ENCODE data around the gene ZSWIM4. TPM values are rescaled to one million over a fixed set of nuclear protein-coding genes. Genes with fewer than 3 reads are reported as not detected.

ZSWIM4 gene
- total RNA-seq, 4 donors from 2014 or later = 6.9 to 15.6 (median 8.9) TPM

- 94 to 95% methylated on average over 20 to 41 of the region's 47 CpGs for WGBS, 2 donors
- H3K27ac ChIP-seq = no peak overlapping the region
- H3K27me3 ChIP-seq = no peaks in the 10 kb centered on the region
- H3K4me1 ChIP-seq = peaks cover 13 to 14% of the 10 kb centered on the region in 2 donors
- intact Hi-C loops (cut with DNase I) = no loop called here
- no peaks in the 10 kb centered on the region for H3K9me3 ChIP-seq
- TF ChIP-seq POLR2A (IDR thresholded peaks at IDR 0.05) (no peak), CTCF (IDR thresholded peaks at IDR 0.05) (no peak)
- no peak overlapping the region for H3K4me3 ChIP-seq (replicated peaks in 1 of 3)
- no peak for DNase-seq
- H3K36me3 ChIP-seq = peaks cover 6 to 10% of the 10 kb centered on the region in 2 donors
These were observed 35.0 kb downstream of the ZSWIM4 start for GRCh38 chr19:13830114-13830740.

DNA sequence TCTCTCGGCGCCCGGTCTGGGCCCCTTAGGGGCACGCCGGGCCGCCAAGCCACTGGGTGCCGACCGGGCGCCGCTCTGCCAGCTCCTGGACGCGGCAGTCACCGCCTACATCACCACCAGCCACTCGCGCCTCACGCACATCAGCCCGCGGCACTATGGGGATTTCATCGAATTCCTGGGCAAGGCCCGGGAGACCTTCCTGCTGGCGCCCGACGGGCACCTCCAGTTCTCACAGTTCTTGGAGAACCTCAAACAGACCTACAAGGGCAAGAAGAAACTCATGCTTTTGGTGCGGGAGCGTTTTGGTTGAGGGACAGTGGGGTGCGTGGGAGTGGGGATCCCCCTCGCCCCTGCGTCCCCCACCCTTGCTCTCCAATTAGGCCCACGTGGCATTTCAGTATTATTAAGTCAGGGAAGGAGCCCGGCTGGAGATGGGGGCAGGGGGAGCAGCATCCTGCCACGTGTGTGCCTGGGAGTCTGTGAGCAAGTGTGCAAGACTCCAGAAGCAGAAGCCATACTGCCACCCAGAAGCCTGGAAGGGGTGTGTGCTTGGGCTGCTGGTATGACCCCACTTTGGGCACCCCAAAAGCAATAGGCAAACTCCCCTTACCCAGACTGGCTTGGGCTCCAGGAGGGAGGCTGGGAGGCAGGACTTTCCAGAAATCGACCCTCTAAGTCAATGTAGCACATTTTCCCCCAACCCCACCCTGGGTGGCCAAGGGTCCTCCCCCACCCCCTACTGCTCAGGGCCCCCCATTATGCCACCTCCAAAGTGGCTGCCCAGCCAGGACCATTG, 35.7 kb downstream of the ZSWIM4 start:
- intact Hi-C loops (cut with DNase I) = no loop called here
- Histone ChIP-seq H3K36me3 (peaks cover 10 to 16% of the 10 kb centered on the region in 2 donors), H3K4me1 (peaks cover 13 to 18% of the 10 kb centered on the region in 2 donors), H3K4me3 (replicated peaks in 1 of 3) (no peak overlapping the region), H3K27ac (no peak overlapping the region), H3K9me3 (no peaks in the 10 kb centered on the region), H3K27me3 (no peaks in the 10 kb centered on the region)
- DNase-seq = no peak
- 93 to 96% methylated on average over 23 to 30 of the region's 32 CpGs for WGBS, 2 donors
- TF ChIP-seq POLR2A (IDR thresholded peaks at IDR 0.05) = no peak
- no peak for TF ChIP-seq CTCF (IDR thresholded peaks at IDR 0.05)

GRCh38 chr19:13831537-13832467, 36.6 kb downstream of the ZSWIM4 start:
- no peak for TF ChIP-seq POLR2A (IDR thresholded peaks at IDR 0.05)
- peaks cover 12 to 19% of the 10 kb centered on the region in 2 donors for H3K36me3 ChIP-seq
- no peaks in the 10 kb centered on the region for H3K27me3 ChIP-seq
- intact Hi-C loops (cut with DNase I) = no loop called here
- no peak for DNase-seq
- 81 to 83% methylated on average over 22 of the region's 22 CpGs for WGBS, 2 donors
- no peak overlapping the region for H3K27ac ChIP-seq
- no peak overlapping the region for H3K4me3 ChIP-seq (replicated peaks in 1 of 3)
- H3K4me1 ChIP-seq = peaks cover 20 to 27% of the 10 kb centered on the region in 2 donors
- H3K9me3 ChIP-seq = no peaks in the 10 kb centered on the region

- H3K27me3 ChIP-seq = no peaks in the 10 kb centered on the region
- peak overlapping the region; percentile 31 to 84 (median 84) for H3K27ac ChIP-seq
- WGBS, 2 donors = 12 to 13% methylated on average over 24 to 31 of the region's 59 CpGs
- H3K4me1 ChIP-seq = peaks cover 20 to 43% of the 10 kb centered on the region in 2 donors
- no peaks in the 10 kb centered on the region for H3K9me3 ChIP-seq
- no peak for TF ChIP-seq POLR2A (IDR thresholded peaks at IDR 0.05)
- TF ChIP-seq CTCF (IDR thresholded peaks at IDR 0.05) = peak in 4 of 6 experiments; percentile 25 to 54 (median 42)
- peaks cover 12 to 19% of the 10 kb centered on the region in 2 donors for H3K36me3 ChIP-seq
- peak; percentile 98 to 99 for DNase-seq
- intact Hi-C loops (cut with DNase I) = no loop called here
- H3K4me3 ChIP-seq (replicated peaks in 1 of 3) = peak overlapping the region in 1 of 3 donors; percentile 16
These were observed 38.3 kb downstream of the ZSWIM4 start for GRCh38 chr19:13833330-13834243.
